Measurements from ENCODE around the gene SLC6A5. TPM values are rescaled to one million over a fixed set of nuclear protein-coding genes. Genes with fewer than 3 reads are reported as not detected.

SLC6A5 gene
- polyA plus RNA-seq, 1 of the 3 experiments (the other 2 are of a cell fraction), result not detected

DNA sequence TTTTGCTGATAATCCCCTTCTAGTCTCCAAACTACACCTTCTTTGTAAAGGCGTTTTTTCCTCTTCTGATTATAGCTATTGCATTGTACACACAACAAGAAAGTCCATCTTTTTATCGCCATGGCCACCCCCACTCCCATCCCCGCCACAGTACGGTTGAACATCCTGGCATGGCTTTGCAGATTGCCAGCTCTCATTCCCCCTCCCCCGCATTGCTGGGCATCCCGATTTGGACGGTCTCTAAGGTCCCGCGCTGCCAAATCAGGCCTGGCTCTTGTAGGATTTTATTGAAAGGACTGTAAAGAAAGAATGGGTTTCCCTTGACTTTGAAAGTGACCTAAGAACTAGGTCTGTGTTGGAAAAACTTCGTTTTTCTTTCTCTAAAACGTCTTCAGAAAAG, 916 bp upstream of the SLC6A5 start (continued):
- no peak for TF ChIP-seq YY1 (IDR thresholded peaks at IDR 0.05; ENCODE audit: low read depth)
- no peak for TF ChIP-seq RCOR1 (IDR thresholded peaks at IDR 0.05; ENCODE audit: low read length)
- TF ChIP-seq RXRA (IDR thresholded peaks at IDR 0.05; ENCODE audit: borderline replicate concordance, low read depth), result no peak

DNA sequence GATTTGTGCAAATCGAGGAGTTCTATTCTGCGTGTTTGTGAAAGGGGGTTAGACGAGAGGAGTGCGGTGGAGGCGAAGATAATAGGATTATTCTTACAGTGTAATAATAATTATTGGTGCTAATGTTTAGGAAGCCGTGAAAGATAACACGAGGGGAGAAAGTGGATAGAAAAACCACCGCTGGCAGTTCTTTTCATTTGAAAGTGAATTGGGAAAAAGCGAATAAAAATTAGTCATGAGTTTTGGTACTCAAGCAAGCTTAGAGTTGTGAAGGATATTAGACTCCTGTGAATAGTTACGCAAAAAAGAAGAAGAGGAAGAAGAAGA, 575 bp downstream of the SLC6A5 start:
- TF ChIP-seq GATA2 (CRISPR knock-in tag; IDR thresholded peaks at IDR 0.05) (no peak), NRF1 (IDR thresholded peaks at IDR 0.05; ENCODE audit: low read depth, low read length) (no peak), POLR2AphosphoS5 (IDR thresholded peaks at IDR 0.05; ENCODE audit: low read depth, low read length) (no peak), SIN3A (IDR thresholded peaks at IDR 0.05; ENCODE audit: borderline replicate concordance, low read depth, low read length) (no peak), RCOR1 (IDR thresholded peaks at IDR 0.05; ENCODE audit: low read length) (no peak), MEF2A (IDR thresholded peaks at IDR 0.05; ENCODE audit: borderline replicate concordance, low read depth) (no peak), TAF1 (IDR thresholded peaks at IDR 0.05; ENCODE audit: borderline replicate concordance, low read depth, low read length) (no peak), TEAD4 (IDR thresholded peaks at IDR 0.05; ENCODE audit: borderline replicate concordance, insufficient read depth) (no peak), EZH2phosphoT487 (IDR thresholded peaks at IDR 0.05; ENCODE audit: borderline replicate concordance, low read depth) (no peak), SMC3 (IDR thresholded peaks at IDR 0.05; ENCODE audit: low read depth, low read length) (no peak), YY1 (IDR thresholded peaks at IDR 0.05; ENCODE audit: low read depth) (no peak), RFX5 (IDR thresholded peaks at IDR 0.05; ENCODE audit: low read length) (no peak), FOSL2 (IDR thresholded peaks at IDR 0.05; ENCODE audit: borderline replicate concordance, low read depth) (no peak), MXI1 (IDR thresholded peaks at IDR 0.05; ENCODE audit: low read depth, low read length) (no peak), EP300 (IDR thresholded peaks at IDR 0.05; ENCODE audit: borderline replicate concordance in 1 of 2, low read depth in 1 of 2, low read length in 1 of 2) (no peak), ELF1 (IDR thresholded peaks at IDR 0.05) (no peak), FOXJ3 (CRISPR knock-in tag; IDR thresholded peaks at IDR 0.05) (no peak)
- TF ChIP-seq, protein P1, sequence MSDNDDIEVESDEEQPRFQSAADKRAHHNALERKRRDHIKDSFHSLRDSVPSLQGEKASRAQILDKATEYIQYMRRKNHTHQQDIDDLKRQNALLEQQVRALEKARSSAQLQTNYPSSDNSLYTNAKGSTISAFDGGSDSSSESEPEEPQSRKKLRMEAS (IDR thresholded peaks at IDR 0.05; ENCODE audit: low read depth), result no peak
- TF ChIP-seq, protein P2, sequence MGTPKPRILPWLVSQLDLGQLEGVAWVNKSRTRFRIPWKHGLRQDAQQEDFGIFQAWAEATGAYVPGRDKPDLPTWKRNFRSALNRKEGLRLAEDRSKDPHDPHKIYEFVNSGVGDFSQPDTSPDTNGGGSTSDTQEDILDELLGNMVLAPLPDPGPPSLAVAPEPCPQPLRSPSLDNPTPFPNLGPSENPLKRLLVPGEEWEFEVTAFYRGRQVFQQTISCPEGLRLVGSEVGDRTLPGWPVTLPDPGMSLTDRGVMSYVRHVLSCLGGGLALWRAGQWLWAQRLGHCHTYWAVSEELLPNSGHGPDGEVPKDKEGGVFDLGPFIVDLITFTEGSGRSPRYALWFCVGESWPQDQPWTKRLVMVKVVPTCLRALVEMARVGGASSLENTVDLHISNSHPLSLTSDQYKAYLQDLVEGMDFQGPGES (IDR thresholded peaks at IDR 0.05; ENCODE audit: low read depth, low read length), result no peak
- TF ChIP-seq, protein P3, sequence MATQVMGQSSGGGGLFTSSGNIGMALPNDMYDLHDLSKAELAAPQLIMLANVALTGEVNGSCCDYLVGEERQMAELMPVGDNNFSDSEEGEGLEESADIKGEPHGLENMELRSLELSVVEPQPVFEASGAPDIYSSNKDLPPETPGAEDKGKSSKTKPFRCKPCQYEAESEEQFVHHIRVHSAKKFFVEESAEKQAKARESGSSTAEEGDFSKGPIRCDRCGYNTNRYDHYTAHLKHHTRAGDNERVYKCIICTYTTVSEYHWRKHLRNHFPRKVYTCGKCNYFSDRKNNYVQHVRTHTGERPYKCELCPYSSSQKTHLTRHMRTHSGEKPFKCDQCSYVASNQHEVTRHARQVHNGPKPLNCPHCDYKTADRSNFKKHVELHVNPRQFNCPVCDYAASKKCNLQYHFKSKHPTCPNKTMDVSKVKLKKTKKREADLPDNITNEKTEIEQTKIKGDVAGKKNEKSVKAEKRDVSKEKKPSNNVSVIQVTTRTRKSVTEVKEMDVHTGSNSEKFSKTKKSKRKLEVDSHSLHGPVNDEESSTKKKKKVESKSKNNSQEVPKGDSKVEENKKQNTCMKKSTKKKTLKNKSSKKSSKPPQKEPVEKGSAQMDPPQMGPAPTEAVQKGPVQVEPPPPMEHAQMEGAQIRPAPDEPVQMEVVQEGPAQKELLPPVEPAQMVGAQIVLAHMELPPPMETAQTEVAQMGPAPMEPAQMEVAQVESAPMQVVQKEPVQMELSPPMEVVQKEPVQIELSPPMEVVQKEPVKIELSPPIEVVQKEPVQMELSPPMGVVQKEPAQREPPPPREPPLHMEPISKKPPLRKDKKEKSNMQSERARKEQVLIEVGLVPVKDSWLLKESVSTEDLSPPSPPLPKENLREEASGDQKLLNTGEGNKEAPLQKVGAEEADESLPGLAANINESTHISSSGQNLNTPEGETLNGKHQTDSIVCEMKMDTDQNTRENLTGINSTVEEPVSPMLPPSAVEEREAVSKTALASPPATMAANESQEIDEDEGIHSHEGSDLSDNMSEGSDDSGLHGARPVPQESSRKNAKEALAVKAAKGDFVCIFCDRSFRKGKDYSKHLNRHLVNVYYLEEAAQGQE (IDR thresholded peaks at IDR 0.05; ENCODE audit: low read depth, low read length), result no peak
- H3F3A ChIP-seq (replicated peaks; ENCODE audit: insufficient read depth), result no peaks in the 10 kb centered on the region
- no peaks in the 10 kb centered on the region for H4K20me1 ChIP-seq (ENCODE audit: insufficient read depth)
- CTCF ChIA-PET, result interaction anchor here (1.4 to 2.8 kb wide), 4 partner anchors 10 to 472 kb away, joined by 3 to 19 read pairs (median 4); no protein-coding TSS in a partner anchor
- no peak overlapping the region for H3K4me3 ChIP-seq (ENCODE audit: low read depth in 2 of 2, low read length in 1 of 2)
- H2AFZ ChIP-seq (ENCODE audit: low read depth), result no peak overlapping the region
- no peak overlapping the region for H3K27ac ChIP-seq (ENCODE audit: low read depth in 2 of 2, low read length in 1 of 2)
- no peaks in the 10 kb centered on the region for H3K9me3 ChIP-seq
- no peak for DNase-seq
- POLR2A ChIA-PET, result no interaction called here
- H3K4me1 ChIP-seq (ENCODE audit: control insufficient read depth in 1 of 2, insufficient read depth in 2 of 2, low read depth in 1 of 2, low read length in 1 of 2), result peaks cover 0 to 5% of the 10 kb centered on the region in 2 experiments; a peak in 2 of 4 replicates
- H3K79me2 ChIP-seq (ENCODE audit: insufficient read depth), result no peaks in the 10 kb centered on the region
- no peak overlapping the region for H3K9ac ChIP-seq
- no peaks in the 10 kb centered on the region for H3K36me3 ChIP-seq (replicated peaks in 1 of 2; ENCODE audit: control insufficient read depth in 1 of 2, insufficient read depth in 2 of 2, low read length in 1 of 2)
- WGBS (ENCODE audit: low lambda C conversion rate), result 72% methylated on average over 10 of the region's 10 CpGs
- no peak overlapping the region for H3K4me2 ChIP-seq
- no peaks in the 10 kb centered on the region for H3K9me2 ChIP-seq
- H3K27me3 ChIP-seq (ENCODE audit: insufficient read depth), result no peaks in the 10 kb centered on the region

Data from SK-N-SH (cell line).